K562 (cell line): Measurements from ENCODE around the gene COL16A1. TPM values are rescaled to one million over a fixed set of nuclear protein-coding genes. Genes with fewer than 3 reads are reported as not detected.

Source experiments
- E2F3 ChIP-seq: fragments of 250-450 bp; sonication (Bioruptor Pico); IDR thresholded peaks from 2 replicates; pipeline ENCODE4 v1.4.0; 2020; ENCODE audit warnings: mild to moderate bottlenecking
- ESRRA ChIP-seq: fragments of 450-650 bp; IDR thresholded peaks from 2 replicates; pipeline ENCODE4 v1.6.1; 2014; ENCODE audit warnings: low read depth, mild to moderate bottlenecking, moderate library complexity, borderline replicate concordance
- FOSL1 ChIP-seq: fragments of 200-800 bp; sonication (Bioruptor generic); conservative IDR thresholded peaks from 2 replicates; pipeline ENCODE4 v1.6.1; 2016; ENCODE audit warnings: missing genetic modification characterization, missing compliant biosample characterization
- PTRF ChIP-seq: fragments of 450-650 bp; IDR thresholded peaks from 2 replicates; pipeline ENCODE4 v1.6.1; 2016; ENCODE audit warnings: mild to moderate bottlenecking, missing genetic modification characterization, missing compliant biosample characterization
- SLC30A9 ChIP-seq: fragments of 250-450 bp; sonication (Bioruptor Pico); IDR thresholded peaks from 2 replicates; pipeline ENCODE4 v1.8.0; 2022; ENCODE audit warnings: mild to moderate bottlenecking, moderate library complexity
- XRCC5 ChIP-seq: fragments of 200-400 bp; formaldehyde crosslinking; IDR thresholded peaks from 2 replicates; pipeline ENCODE4 v1.6.1; 2017; ENCODE audit warnings: low read depth, mild to moderate bottlenecking, low read length
- ZBTB7A ChIP-seq: IDR thresholded peaks from 2 replicates; pipeline ENCODE4 v1.6.1; 2011; ENCODE audit warnings: low read depth, mild to moderate bottlenecking, low read length, moderate library complexity, borderline replicate concordance; ENCODE audit not compliant: control insufficient read depth
- ZNF174 ChIP-seq: fragments of 250-450 bp; sonication (Bioruptor Pico); IDR thresholded peaks from 2 replicates; pipeline ENCODE4 v1.4.0; 2020; ENCODE audit warnings: mild to moderate bottlenecking
- ZNF24 ChIP-seq: fragments of 450-650 bp; IDR thresholded peaks from 2 replicates; pipeline ENCODE4 v1.6.1; 2016
- ZNF717 ChIP-seq: fragments of 250-450 bp; sonication (Bioruptor Pico); IDR thresholded peaks from 2 replicates; pipeline ENCODE4 v1.5.0; 2021
- ZNF76 ChIP-seq: fragments of 250-450 bp; sonication (Bioruptor Pico); IDR thresholded peaks from 2 replicates; pipeline ENCODE4 v1.4.0; 2020; ENCODE audit warnings: mild to moderate bottlenecking, moderate library complexity, borderline replicate concordance
- polyA plus RNA-seq, 8 experiments: library from polyadenylated mRNA; depleted of rRNA in 4 of 8; stranded (reverse) in 5 of 8; unstranded in 3 of 8; fragments of >200 nt; fragmentation: Nextera tagmentation in 2 of 8; fragmentation: Illumina TruSeq in 1 of 8; extraction: Ambion mirVana in 2 of 8; extraction: Trizol in 1 of 8; gene quantifications; 2 replicates each; pipeline versions ENCODE4 v1.2.1 to v1.2.3, GENCODE V29; 2011 to 2014; ENCODE audit warnings: inconsistent platforms in 1 of 8, missing spikeins in 1 of 8
- total RNA-seq, 7 experiments: library from RNA; depleted of rRNA in 6 of 7; stranded (reverse); fragments of >200 nt in 6 of 7; fragmentation: Illumina TruSeq in 2 of 7; extraction: Trizol in 2 of 7; gene quantifications; 2 replicates each; pipeline versions ENCODE4 v1.2.1 to v1.2.3, GENCODE V29; 2011 to 2021; ENCODE audit warnings: low replicate concordance in 1 of 7
- TF ChIP-seq, protein P1 (sequence below): fragments of 450-650 bp; IDR thresholded peaks from 2 replicates; pipeline ENCODE4 v1.6.1; 2016; ENCODE audit warnings: mild to moderate bottlenecking, moderate library complexity
- TF ChIP-seq, protein P2 (sequence below): fragments of 450-650 bp; IDR thresholded peaks from 2 replicates; pipeline ENCODE4 v1.6.1; 2017; ENCODE audit warnings: mild to moderate bottlenecking, moderate library complexity
- TF ChIP-seq, protein P3 (sequence below), 2 experiments: fragments of 450-650 bp; conservative IDR thresholded peaks; 2 replicates each; pipeline ENCODE4 v1.6.1; 2017; ENCODE audit warnings: mild to moderate bottlenecking in 2 of 2, moderate library complexity in 2 of 2

COL16A1 gene
- total and polyA plus RNA-seq, 9 of the 15 experiments (the other 6 are each of a cell fraction or from before 2014, with no cell fraction given) = 0.11 to 0.60 (median 0.11) TPM; not detected in 6

GRCh38 chr1:31742462-31743212 is 38.8 kb upstream of the COL16A1 start (continued):
- peak; percentile 68; the same call in 1 of the 2 replicates for TF ChIP-seq ZBTB7A
- TF ChIP-seq, protein P1, sequence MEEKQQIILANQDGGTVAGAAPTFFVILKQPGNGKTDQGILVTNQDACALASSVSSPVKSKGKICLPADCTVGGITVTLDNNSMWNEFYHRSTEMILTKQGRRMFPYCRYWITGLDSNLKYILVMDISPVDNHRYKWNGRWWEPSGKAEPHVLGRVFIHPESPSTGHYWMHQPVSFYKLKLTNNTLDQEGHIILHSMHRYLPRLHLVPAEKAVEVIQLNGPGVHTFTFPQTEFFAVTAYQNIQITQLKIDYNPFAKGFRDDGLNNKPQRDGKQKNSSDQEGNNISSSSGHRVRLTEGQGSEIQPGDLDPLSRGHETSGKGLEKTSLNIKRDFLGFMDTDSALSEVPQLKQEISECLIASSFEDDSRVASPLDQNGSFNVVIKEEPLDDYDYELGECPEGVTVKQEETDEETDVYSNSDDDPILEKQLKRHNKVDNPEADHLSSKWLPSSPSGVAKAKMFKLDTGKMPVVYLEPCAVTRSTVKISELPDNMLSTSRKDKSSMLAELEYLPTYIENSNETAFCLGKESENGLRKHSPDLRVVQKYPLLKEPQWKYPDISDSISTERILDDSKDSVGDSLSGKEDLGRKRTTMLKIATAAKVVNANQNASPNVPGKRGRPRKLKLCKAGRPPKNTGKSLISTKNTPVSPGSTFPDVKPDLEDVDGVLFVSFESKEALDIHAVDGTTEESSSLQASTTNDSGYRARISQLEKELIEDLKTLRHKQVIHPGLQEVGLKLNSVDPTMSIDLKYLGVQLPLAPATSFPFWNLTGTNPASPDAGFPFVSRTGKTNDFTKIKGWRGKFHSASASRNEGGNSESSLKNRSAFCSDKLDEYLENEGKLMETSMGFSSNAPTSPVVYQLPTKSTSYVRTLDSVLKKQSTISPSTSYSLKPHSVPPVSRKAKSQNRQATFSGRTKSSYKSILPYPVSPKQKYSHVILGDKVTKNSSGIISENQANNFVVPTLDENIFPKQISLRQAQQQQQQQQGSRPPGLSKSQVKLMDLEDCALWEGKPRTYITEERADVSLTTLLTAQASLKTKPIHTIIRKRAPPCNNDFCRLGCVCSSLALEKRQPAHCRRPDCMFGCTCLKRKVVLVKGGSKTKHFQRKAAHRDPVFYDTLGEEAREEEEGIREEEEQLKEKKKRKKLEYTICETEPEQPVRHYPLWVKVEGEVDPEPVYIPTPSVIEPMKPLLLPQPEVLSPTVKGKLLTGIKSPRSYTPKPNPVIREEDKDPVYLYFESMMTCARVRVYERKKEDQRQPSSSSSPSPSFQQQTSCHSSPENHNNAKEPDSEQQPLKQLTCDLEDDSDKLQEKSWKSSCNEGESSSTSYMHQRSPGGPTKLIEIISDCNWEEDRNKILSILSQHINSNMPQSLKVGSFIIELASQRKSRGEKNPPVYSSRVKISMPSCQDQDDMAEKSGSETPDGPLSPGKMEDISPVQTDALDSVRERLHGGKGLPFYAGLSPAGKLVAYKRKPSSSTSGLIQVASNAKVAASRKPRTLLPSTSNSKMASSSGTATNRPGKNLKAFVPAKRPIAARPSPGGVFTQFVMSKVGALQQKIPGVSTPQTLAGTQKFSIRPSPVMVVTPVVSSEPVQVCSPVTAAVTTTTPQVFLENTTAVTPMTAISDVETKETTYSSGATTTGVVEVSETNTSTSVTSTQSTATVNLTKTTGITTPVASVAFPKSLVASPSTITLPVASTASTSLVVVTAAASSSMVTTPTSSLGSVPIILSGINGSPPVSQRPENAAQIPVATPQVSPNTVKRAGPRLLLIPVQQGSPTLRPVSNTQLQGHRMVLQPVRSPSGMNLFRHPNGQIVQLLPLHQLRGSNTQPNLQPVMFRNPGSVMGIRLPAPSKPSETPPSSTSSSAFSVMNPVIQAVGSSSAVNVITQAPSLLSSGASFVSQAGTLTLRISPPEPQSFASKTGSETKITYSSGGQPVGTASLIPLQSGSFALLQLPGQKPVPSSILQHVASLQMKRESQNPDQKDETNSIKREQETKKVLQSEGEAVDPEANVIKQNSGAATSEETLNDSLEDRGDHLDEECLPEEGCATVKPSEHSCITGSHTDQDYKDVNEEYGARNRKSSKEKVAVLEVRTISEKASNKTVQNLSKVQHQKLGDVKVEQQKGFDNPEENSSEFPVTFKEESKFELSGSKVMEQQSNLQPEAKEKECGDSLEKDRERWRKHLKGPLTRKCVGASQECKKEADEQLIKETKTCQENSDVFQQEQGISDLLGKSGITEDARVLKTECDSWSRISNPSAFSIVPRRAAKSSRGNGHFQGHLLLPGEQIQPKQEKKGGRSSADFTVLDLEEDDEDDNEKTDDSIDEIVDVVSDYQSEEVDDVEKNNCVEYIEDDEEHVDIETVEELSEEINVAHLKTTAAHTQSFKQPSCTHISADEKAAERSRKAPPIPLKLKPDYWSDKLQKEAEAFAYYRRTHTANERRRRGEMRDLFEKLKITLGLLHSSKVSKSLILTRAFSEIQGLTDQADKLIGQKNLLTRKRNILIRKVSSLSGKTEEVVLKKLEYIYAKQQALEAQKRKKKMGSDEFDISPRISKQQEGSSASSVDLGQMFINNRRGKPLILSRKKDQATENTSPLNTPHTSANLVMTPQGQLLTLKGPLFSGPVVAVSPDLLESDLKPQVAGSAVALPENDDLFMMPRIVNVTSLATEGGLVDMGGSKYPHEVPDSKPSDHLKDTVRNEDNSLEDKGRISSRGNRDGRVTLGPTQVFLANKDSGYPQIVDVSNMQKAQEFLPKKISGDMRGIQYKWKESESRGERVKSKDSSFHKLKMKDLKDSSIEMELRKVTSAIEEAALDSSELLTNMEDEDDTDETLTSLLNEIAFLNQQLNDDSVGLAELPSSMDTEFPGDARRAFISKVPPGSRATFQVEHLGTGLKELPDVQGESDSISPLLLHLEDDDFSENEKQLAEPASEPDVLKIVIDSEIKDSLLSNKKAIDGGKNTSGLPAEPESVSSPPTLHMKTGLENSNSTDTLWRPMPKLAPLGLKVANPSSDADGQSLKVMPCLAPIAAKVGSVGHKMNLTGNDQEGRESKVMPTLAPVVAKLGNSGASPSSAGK = peak; percentile 88
- TF ChIP-seq FOSL1 (tag) = no peak
- TF ChIP-seq ZNF24 = no peak
- TF ChIP-seq ESRRA = no peak
- TF ChIP-seq PTRF = no peak
- TF ChIP-seq, protein P2, sequence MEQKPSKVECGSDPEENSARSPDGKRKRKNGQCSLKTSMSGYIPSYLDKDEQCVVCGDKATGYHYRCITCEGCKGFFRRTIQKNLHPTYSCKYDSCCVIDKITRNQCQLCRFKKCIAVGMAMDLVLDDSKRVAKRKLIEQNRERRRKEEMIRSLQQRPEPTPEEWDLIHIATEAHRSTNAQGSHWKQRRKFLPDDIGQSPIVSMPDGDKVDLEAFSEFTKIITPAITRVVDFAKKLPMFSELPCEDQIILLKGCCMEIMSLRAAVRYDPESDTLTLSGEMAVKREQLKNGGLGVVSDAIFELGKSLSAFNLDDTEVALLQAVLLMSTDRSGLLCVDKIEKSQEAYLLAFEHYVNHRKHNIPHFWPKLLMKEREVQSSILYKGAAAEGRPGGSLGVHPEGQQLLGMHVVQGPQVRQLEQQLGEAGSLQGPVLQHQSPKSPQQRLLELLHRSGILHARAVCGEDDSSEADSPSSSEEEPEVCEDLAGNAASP = 0 out of 2 replicates have a peak, but pooled peaks have one; percentile 12
- TF ChIP-seq SLC30A9 (CRISPR knock-in tag) = no peak
- no peak for TF ChIP-seq ZNF76 (CRISPR knock-in tag)
- no peak for TF ChIP-seq E2F3 (CRISPR knock-in tag)
- TF ChIP-seq XRCC5 = no peak
- TF ChIP-seq, protein P3, sequence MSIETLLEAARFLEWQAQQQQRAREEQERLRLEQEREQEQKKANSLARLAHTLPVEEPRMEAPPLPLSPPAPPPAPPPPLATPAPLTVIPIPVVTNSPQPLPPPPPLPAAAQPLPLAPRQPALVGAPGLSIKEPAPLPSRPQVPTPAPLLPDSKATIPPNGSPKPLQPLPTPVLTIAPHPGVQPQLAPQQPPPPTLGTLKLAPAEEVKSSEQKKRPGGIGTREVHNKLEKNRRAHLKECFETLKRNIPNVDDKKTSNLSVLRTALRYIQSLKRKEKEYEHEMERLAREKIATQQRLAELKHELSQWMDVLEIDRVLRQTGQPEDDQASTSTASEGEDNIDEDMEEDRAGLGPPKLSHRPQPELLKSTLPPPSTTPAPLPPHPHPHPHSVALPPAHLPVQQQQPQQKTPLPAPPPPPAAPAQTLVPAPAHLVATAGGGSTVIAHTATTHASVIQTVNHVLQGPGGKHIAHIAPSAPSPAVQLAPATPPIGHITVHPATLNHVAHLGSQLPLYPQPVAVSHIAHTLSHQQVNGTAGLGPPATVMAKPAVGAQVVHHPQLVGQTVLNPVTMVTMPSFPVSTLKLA (conservative IDR thresholded peaks at IDR 0.05) = peak in 1 of 2 experiments; percentile 86; a peak in 3 of 4 replicates
- no peak for TF ChIP-seq ZNF174 (CRISPR knock-in tag)
- no peak for TF ChIP-seq ZNF717
